GM19351 (cell line): ENCODE data around the gene DTNA.
"Not testable (repeated sequence)": the region's sequence is repeated elsewhere in the genome, so short reads cannot be mapped to it uniquely, and the experiment has no call there.

Experiments
- ATAC-seq: cut with Tn5 transposase; IDR thresholded peaks from one replicate; pipeline ENCODE4 v1.9.1; 2021; ENCODE audit warnings: mild to moderate bottlenecking, moderate library complexity; ENCODE audit not compliant: unreplicated experiment

DTNA gene

DNA sequence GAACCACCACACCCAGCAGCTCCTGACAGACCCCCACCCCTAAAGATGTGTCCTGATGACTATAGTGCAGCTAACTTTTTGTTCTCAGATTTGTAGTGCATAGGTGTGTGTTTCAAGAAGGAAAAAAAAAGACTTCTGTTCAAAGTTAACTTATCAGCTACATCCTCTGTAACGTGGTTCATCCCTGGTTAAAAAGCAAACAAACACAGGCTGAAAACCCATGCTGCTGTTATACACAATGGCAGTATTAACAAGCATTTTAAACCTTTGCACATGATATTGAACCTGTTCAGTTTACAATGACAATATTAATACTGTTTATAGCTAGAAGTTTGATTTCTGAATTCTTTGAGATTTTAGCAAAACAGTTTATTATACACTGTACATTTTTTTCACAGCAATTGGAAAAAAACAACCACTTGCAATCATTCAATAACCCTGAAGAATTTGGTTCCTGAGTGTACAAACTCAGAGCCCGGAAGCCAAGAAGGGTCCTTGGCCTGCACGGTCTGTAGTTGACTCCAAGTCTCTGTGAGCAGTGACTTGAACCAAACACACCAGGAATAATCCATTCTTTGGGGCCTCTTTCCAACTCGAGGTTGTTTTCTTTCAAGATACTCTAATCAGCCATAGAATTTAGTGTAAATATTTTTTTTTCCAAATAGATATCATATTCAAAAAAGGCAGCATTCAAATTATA, 177.9 kb downstream of the DTNA start:
- no peak for ATAC-seq

GRCh38 chr18:34890486-34891085, 180.5 kb downstream of the DTNA start:
- no peak for ATAC-seq

DNA sequence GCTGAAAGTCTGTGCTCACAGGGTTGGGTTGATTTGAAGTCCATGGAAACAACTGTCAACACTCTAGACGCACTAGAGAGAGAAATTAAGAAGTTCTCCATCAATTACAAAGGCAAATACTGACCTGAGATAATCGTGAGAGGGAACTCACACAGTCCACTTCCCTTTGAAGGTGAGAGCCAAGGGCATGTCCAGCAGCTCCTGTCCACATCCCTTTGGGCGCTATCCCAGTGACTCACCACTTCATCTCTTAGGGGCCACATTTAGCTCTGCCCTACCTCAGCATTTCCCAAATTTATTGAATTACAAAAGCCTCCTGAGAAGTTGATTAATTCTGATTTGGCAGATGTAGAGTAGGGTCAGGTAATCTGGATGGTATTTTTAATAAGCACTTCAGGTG, 182.3 kb downstream of the DTNA start:
- ATAC-seq: no peak

- no peak for ATAC-seq
Measured at GRCh38 chr18:34893239-34893638, 183.1 kb downstream of the DTNA start.

DNA sequence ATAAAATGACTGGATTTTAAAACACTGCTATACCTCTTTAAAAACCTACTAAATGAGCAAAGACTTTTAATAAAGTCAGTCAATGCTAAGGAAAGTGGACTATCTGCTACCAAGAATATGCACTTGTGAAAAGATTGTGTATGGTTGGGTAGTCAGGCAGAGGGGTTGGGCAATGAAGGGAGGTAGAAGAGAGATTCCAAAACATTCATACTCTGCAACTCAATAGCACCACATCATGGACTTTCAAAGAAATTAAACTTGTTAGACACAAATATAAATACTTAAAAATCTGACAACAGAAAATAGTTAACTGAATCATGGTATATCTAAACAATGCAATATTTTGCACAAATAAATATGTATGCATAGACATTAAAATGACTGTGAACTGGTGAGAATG, 191.2 kb downstream of the DTNA start:
- no peak for ATAC-seq

GRCh38 chr18:34904994-34905393, 194.9 kb downstream of the DTNA start:
- no peak for ATAC-seq

GRCh38 chr18:34906985-34907384, 196.9 kb downstream of the DTNA start:
- not testable (repeated sequence) for ATAC-seq

DNA sequence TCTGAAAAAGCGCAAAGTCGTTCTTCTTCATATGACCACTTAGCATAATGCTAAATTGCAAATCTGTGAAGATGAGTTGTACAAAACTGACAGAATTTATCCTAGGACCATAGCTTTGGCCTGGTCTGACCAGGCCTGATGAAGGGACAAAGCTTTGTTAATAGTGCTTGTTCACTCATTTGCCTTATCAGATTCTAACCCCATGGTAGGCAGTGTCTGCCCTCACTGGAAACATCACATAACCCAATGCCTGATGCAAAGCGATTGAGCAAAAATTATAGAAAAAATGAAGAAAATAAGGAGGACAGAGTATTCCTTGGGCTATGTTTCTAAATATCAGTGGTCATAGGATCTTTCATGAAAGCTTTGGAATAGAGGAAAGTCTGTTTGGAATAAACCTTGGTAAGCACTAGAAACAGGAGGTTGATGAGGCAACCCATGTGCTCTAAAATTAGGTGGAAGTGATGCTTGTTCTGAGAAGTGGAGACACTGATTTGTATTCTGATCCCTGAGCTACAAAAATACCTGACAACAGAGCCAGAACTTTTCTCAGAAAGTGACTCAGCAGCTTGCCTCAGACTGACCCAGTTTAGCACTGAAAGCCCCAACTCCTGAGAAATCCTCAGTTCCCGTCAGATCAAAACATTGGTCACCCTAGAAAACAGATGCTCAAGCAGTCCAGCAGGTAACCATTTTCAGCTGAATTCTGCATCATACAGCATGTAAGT, 199.7 kb downstream of the DTNA start:
- ATAC-seq: no peak

DNA sequence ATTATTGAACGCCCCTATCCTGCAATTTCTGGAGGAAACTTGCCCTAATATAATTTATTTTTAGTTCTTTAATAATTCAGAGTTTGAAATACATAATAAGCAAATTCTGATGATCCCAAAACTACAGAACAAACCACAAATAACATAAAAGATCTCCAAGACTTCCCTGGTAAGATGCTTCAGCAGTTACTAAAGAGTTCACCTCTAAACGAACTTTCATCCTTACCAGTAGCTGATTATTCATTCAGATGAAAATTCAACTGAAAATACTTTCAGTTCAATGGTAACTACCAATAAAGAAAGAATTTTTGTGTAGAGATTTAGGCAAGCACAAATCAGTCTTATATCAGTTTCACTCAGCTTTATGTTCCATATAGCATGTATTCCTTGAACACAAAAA, 201.0 kb downstream of the DTNA start:
- ATAC-seq: no peak

- no peak for ATAC-seq
Measured at GRCh38 chr18:34911661-34912384, 201.7 kb downstream of the DTNA start.

- no peak for ATAC-seq
Measured at GRCh38 chr18:34913837-34914661, 204.0 kb downstream of the DTNA start.

DNA sequence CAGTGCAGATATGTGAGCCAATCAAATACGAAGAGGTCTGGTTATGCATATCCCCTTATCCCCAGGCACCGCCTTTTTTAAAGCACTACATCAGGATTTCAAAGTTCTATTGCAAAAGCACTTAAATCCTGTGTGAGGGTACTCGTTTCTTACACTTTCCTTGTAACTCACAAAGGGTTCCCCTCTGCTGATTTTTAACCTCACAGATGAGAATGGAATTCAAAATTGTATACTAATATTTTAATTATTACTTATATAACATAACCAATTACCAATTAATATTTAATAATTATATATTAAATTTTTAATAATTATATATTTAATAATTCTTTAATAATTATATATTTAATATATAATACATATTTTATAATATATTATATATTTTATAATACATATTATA, 204.9 kb downstream of the DTNA start:
- ATAC-seq: no peak

- not testable (repeated sequence) for ATAC-seq
Measured at GRCh38 chr18:34916539-34916938, 206.4 kb downstream of the DTNA start.

DNA sequence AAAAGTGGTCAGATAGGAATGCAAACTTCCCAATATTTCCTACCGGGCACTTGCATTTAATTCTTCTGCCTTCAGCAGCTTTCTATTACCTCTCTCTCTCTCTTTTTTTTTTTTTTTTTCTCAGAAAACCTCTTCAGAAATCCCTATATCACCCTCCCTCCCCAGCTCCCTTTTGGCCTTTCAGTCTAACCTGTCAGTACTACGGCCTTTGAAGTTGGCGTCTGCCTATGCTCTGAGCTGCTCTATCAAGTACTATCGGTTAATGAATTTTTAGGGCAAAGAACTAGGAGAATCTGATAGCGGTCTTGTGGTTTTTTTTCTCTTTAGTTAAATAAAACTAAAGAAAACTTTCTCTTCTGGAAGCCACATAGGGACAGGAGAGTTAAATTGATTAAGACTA, 208.8 kb downstream of the DTNA start:
- no peak for ATAC-seq

GRCh38 chr18:34921226-34921625, 211.1 kb downstream of the DTNA start:
- no peak for ATAC-seq

- no peak for ATAC-seq
Measured at GRCh38 chr18:34921811-34922385, 211.8 kb downstream of the DTNA start.

DNA sequence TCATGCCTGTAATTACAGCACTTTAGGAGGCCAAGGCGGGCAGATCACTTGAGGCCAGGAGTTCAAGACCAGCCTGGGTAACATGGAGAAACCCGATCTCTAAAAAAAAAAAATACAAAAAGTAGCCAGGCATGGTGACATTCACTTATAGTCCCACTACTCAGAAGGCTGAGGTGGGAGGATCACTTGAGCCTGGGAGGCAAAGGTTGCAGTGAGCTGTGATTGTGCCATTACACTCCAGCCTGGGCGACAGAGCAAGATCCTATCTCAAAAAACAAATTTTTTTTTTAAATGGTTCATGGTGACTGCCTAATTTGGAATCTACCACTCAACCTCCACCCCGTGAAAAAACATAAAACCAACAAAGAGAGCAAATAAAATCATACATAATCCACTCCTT, 212.5 kb downstream of the DTNA start:
- ATAC-seq: not testable (repeated sequence)

GRCh38 chr18:34923911-34924310, 213.8 kb downstream of the DTNA start:
- no peak for ATAC-seq

DNA sequence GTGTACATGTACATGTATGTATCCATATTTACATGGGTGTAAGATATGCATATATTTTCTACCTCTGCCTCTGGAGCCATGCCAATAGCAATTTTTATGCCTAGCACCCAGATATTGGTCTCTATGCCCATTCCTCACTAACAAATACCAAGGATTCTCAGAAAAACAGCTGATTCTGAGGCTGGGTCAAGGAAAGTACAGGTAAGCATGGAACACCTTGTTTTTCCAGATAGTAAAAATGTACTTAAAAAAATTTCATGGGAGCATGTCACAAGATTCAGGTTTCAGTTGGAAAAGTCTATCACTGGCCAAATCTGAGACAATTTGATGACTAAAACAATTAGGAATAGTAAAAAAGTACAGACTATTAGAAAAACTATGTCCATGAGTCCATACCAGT, 216.6 kb downstream of the DTNA start:
- ATAC-seq: no peak

DNA sequence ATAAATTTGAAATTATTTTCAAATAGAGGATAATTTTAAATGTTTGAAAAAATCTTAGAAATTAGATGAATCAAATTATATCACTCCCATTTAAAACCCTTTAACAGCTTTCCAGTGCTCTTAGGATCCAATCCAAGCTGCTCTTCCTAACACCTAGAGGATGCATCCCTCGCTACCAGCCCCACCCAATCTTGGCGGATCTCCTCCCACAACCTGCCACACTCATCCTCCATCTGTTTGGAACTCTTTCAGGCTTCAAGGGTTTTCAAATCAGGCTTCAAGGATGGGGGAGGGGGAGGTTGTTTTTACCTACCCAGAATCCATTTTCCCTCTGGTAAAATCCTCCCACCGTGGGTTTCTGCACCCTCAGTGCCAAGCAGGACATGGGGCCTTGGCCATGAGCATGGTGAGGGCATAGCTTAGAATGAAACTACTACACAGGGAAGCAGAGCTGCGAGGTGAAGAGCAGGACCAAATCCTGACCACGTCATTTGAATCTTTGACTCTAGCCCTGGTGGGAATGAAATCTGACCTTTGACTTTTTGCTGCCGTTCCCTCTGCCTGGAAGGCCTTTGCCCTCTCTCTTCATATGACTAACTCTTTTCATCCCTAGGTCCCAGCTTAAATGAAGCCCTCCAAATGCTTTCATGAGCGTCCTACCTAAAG, 218.1 kb downstream of the DTNA start:
- no peak for ATAC-seq
